Medulla oblongata (tissue), 1 donor: ENCODE measurements around the gene OCSTAMP.

ENCODE experiments used
- DNase-seq: peaks from one replicate; pipeline ENCODE4 v3.0.0-alpha.2; 2015; ENCODE audit errors: extremely low spot score

Gene OCSTAMP

GRCh38 chr20:46573788-46574584 is 23.5 kb upstream of the OCSTAMP start:
- no peak for DNase-seq

GRCh38 chr20:46573234-46573633 is 22.8 kb upstream of the OCSTAMP start:
- DNase-seq, result no peak

GRCh38 chr20:46572790-46573189 is 22.3 kb upstream of the OCSTAMP start:
- DNase-seq, result no peak

- DNase-seq, result peak; percentile 96
Observed at GRCh38 chr20:46572153-46572552, 21.7 kb upstream of the OCSTAMP start.

- no peak for DNase-seq
Observed at GRCh38 chr20:46571418-46571817, 21.0 kb upstream of the OCSTAMP start.

- DNase-seq, result no peak
Observed at GRCh38 chr20:46570956-46571355, 20.5 kb upstream of the OCSTAMP start.

GRCh38 chr20:46569961-46570360 is 19.5 kb upstream of the OCSTAMP start:
- no peak for DNase-seq

GRCh38 chr20:46568570-46569129 is 18.2 kb upstream of the OCSTAMP start:
- peak; percentile 98 for DNase-seq

GRCh38 chr20:46566125-46566524 is 15.7 kb upstream of the OCSTAMP start:
- no peak for DNase-seq

- DNase-seq, result no peak
Observed at GRCh38 chr20:46564241-46564957, 13.9 kb upstream of the OCSTAMP start.

GRCh38 chr20:46563860-46564221 is 13.4 kb upstream of the OCSTAMP start:
- no peak for DNase-seq

GRCh38 chr20:46563170-46563859 is 12.9 kb upstream of the OCSTAMP start:
- DNase-seq, result peak; percentile 79

GRCh38 chr20:46562373-46563169 is 12.1 kb upstream of the OCSTAMP start:
- peak; percentile 95 for DNase-seq

GRCh38 chr20:46562009-46562372 is 11.5 kb upstream of the OCSTAMP start:
- no peak for DNase-seq

GRCh38 chr20:46559685-46560440 is 9.4 kb upstream of the OCSTAMP start:
- DNase-seq, result peak; percentile 74

GRCh38 chr20:46559001-46559400 is 8.5 kb upstream of the OCSTAMP start:
- no peak for DNase-seq

GRCh38 chr20:46558511-46558959 is 8.1 kb upstream of the OCSTAMP start:
- DNase-seq, result no peak

GRCh38 chr20:46557231-46557956 is 6.9 kb upstream of the OCSTAMP start:
- no peak for DNase-seq

- DNase-seq, result no peak
Observed at GRCh38 chr20:46555370-46555956, 5.0 kb upstream of the OCSTAMP start.

- no peak for DNase-seq
Observed at GRCh38 chr20:46554828-46555227, 4.4 kb upstream of the OCSTAMP start.
